GM06990 (cell line): ENCODE measurements around the gene NT5DC3.

Experiments used
- DNase-seq: peaks from one replicate; pipeline ENCODE4 v3.0.0-alpha.2; 2011; ENCODE audit not compliant: insufficient read length; ENCODE audit errors: extremely low read depth
- H3K27me3 ChIP-seq: replicated peaks from 2 replicates; pipeline ENCODE4 v1.6.0; 2011; ENCODE audit warnings: low read length; ENCODE audit not compliant: control insufficient read depth, insufficient read depth
- H3K36me3 ChIP-seq: 2 replicates; pipeline ENCODE4 v1.5.1; 2011; ENCODE audit warnings: low read length; ENCODE audit not compliant: control insufficient read depth, insufficient read depth
- H3K4me3 ChIP-seq: replicated peaks from 2 replicates; pipeline ENCODE4 v1.5.1; 2011; ENCODE audit warnings: low read depth, mild to moderate bottlenecking, control low read depth, low read length
- CTCF ChIP-seq: IDR thresholded peaks from 2 replicates; pipeline ENCODE4 v1.5.1; 2011; ENCODE audit warnings: low read length, control low read depth, mild to moderate bottlenecking, inconsistent platforms; ENCODE audit not compliant: insufficient read depth, poor library complexity, severe bottlenecking

Gene NT5DC3

GRCh38 chr12:103786201-103786600, 54.8 kb downstream of the NT5DC3 start:
- DNase-seq = no peak
- Histone ChIP-seq H3K4me3 (no peak overlapping the region), H3K36me3 (no peaks in the 10 kb centered on the region; the same call in 1 of the 2 replicates), H3K27me3 (no peaks in the 10 kb centered on the region)
- TF ChIP-seq CTCF = no peak

- no peak for DNase-seq
- no peaks in the 10 kb centered on the region; the same call in 1 of the 2 replicates for H3K36me3 ChIP-seq
- no peak for TF ChIP-seq CTCF
- H3K27me3 ChIP-seq = no peaks in the 10 kb centered on the region
- no peak overlapping the region for H3K4me3 ChIP-seq
Observed at GRCh38 chr12:103785243-103786031, 55.6 kb downstream of the NT5DC3 start.

GRCh38 chr12:103783744-103784664, 57.0 kb downstream of the NT5DC3 start:
- no peak for DNase-seq
- no peaks in the 10 kb centered on the region for H3K27me3 ChIP-seq
- no peak for TF ChIP-seq CTCF
- no peaks in the 10 kb centered on the region; the same call in 1 of the 2 replicates for H3K36me3 ChIP-seq
- H3K4me3 ChIP-seq = no peak overlapping the region

- DNase-seq = no peak
- Histone ChIP-seq H3K36me3 (no peaks in the 10 kb centered on the region; the same call in none of the 2 replicates), H3K27me3 (no peaks in the 10 kb centered on the region), H3K4me3 (no peak overlapping the region)
- TF ChIP-seq CTCF = no peak
Observed at GRCh38 chr12:103782399-103782798, 58.6 kb downstream of the NT5DC3 start.

GRCh38 chr12:103780992-103781391, 60.0 kb downstream of the NT5DC3 start:
- TF ChIP-seq CTCF = no peak
- Histone ChIP-seq H3K36me3 (no peaks in the 10 kb centered on the region; the same call in none of the 2 replicates), H3K27me3 (no peaks in the 10 kb centered on the region), H3K4me3 (no peak overlapping the region)
- DNase-seq = no peak
